GM12891 (cell line): ENCODE results near the gene KRT6B.

Source experiments
- DNase-seq: peaks from one replicate; pipeline ENCODE4 v3.0.0; 2011; ENCODE audit warnings: low spot score; ENCODE audit not compliant: insufficient read length
- FAIRE-seq: peaks from 2 replicates; lab custom pipeline; 2011; peaks lifted over from hg19 to GRCh38; lab: Jason Lieb, UNC
- PAX5 ChIP-seq: IDR thresholded peaks from 2 replicates; pipeline ENCODE4 v1.6.1; 2011; ENCODE audit warnings: low read length, moderate library complexity, mild to moderate bottlenecking; ENCODE audit not compliant: insufficient read depth, severe bottlenecking
- POLR2A ChIP-seq: IDR thresholded peaks from 2 replicates; pipeline ENCODE4 v1.6.1; 2011; ENCODE audit warnings: low read depth, low read length, control low read depth
- POLR2AphosphoS5 ChIP-seq: IDR thresholded peaks from 2 replicates; pipeline ENCODE4 v1.6.1; 2011; ENCODE audit warnings: low read depth, low read length, control low read depth
- POU2F2 ChIP-seq: IDR thresholded peaks from 2 replicates; pipeline ENCODE4 v1.6.1; 2011; ENCODE audit warnings: low read depth, mild to moderate bottlenecking, control low read depth, low read length, moderate library complexity
- SPI1 ChIP-seq: IDR thresholded peaks from 2 replicates; pipeline ENCODE4 v1.6.1; 2011; ENCODE audit warnings: low read depth, low read length, control low read depth
- TAF1 ChIP-seq: IDR thresholded peaks from 2 replicates; pipeline ENCODE4 v1.6.1; 2011; ENCODE audit warnings: low read depth, low read length, control low read depth

The KRT6B gene

GRCh38 chr12:52442600-52443061, 9.3 kb downstream of the KRT6B start:
- TF ChIP-seq POLR2AphosphoS5 (no peak), POLR2A (no peak), TAF1 (no peak), POU2F2 (no peak), PAX5 (no peak), SPI1 (no peak)
- DNase-seq (no peak), FAIRE-seq (no peak)

DNA sequence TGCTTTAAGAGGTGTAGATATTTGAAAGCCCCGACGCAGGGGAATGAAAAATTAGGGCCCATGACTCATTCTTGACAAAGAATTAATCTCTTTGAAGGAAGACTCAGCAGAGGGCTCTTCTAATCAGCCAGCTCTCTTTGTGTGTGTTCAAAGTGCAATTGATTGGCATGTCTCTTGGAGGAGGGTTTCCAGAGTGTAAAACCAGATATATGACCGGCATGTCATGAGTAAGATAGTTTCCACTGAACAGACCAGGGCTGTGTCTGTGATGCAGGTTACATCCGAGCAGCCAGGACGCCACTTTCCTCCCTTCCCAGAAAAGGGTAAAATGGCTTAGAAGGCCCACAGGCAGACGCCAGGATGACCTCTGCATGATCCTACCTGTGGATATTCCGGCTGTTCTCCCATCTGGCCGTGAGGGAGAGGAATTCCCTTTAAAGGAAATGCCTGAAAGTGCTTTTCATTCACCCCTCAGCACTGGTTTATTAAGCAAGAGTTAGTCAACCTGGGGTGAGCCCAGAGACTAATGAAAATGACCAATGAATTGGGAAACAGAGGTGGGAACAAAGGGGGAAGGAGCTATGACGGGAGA, 10.5 kb downstream of the KRT6B start:
- DNase-seq (no peak), FAIRE-seq (no peak)
- TF ChIP-seq POLR2AphosphoS5 (no peak), TAF1 (no peak), POU2F2 (no peak), POLR2A (no peak), SPI1 (no peak), PAX5 (no peak)

DNA sequence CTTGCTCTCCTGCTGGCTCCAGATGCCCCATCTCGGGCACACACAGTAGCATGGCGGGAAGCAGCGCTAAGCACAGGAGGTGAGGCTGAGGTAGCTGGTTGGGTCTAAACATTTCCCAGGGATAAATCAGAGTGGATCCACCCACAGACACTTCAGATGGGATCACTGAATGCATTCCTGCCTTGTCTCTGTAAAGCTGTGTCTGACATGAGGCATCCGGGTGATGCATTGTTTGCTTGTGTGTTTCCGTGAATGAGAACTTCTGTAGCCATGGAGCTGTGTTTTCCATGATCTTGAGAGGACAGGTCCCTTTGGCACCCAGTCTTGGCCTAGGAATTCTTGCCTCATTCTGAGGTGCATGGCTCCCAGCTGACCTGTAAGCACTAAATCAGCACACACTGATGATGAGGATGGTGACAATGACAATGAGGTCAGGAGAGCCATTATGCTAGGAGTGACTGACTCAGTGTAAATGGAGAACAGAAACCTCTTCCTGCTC, 11.1 kb downstream of the KRT6B start:
- DNase-seq, result no peak
- TF ChIP-seq TAF1 (no peak), POLR2AphosphoS5 (no peak), POLR2A (no peak), SPI1 (no peak), POU2F2 (no peak), PAX5 (no peak)
- no peak for FAIRE-seq

- no peak for TF ChIP-seq POU2F2
- no peak for TF ChIP-seq PAX5
- TF ChIP-seq SPI1, result no peak
- DNase-seq, result no peak
- FAIRE-seq, result no peak
Measured at GRCh38 chr12:52439845-52440244, 12.1 kb downstream of the KRT6B start.

GRCh38 chr12:52439420-52439819, 12.5 kb downstream of the KRT6B start:
- FAIRE-seq, result no peak
- DNase-seq, result no peak
- TF ChIP-seq SPI1 (no peak), POU2F2 (no peak), POLR2AphosphoS5 (no peak), PAX5 (no peak), POLR2A (no peak), TAF1 (no peak)

- DNase-seq (no peak), FAIRE-seq (no peak)
- TF ChIP-seq POU2F2 (no peak), SPI1 (no peak), TAF1 (no peak), PAX5 (no peak), POLR2AphosphoS5 (no peak), POLR2A (no peak)
Measured at GRCh38 chr12:52438305-52439301, 13.3 kb downstream of the KRT6B start.

DNA sequence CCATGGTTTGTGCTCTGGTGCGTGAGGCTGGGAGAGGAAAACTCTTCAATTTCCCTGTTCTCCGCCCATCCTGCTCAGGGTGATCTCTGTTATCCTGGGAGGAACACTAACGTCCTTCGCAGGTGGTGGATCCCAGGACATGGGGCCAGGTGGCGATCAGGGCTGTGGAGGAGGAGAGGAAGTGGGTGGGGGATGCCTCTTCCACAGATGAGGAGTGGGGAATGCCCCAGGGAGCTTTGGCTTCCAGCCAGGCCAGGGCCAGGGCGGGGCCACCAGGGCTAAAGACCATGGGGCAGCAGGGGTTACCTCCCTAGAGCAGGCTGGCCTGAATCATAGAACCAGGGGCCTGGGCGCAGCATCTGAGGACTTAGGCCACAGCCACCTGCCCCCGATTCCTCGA, 14.4 kb downstream of the KRT6B start:
- TF ChIP-seq PAX5 (no peak), POU2F2 (no peak), SPI1 (no peak), POLR2AphosphoS5 (no peak), TAF1 (no peak), POLR2A (no peak)
- no peak for FAIRE-seq
- DNase-seq, result no peak

- FAIRE-seq, result no peak
- no peak for TF ChIP-seq POU2F2
- no peak for TF ChIP-seq SPI1
- TF ChIP-seq POLR2A, result no peak
- no peak for TF ChIP-seq TAF1
- TF ChIP-seq POLR2AphosphoS5, result no peak
- TF ChIP-seq PAX5, result no peak
- no peak for DNase-seq
Measured at GRCh38 chr12:52436828-52437474, 15.0 kb downstream of the KRT6B start.

- TF ChIP-seq PAX5 (no peak), POLR2A (no peak), TAF1 (no peak), SPI1 (no peak)
Measured at GRCh38 chr12:52436000-52436827, 15.7 kb downstream of the KRT6B start.

More at GRCh38 chr12:52436000-52436827, 15.7 kb downstream of the KRT6B start:
- DNase-seq (no peak), FAIRE-seq (no peak)
